ENCODE measurements around the gene PRKCH. TPM values are rescaled to one million over a fixed set of nuclear protein-coding genes. Genes with fewer than 3 reads are reported as not detected.

Gene PRKCH
- total and polyA plus RNA-seq, 2 experiments from 2014 or later, result 2.4 to 3.5 TPM

- DNase-seq, result no peak
- H3F3A ChIP-seq (ENCODE audit: insufficient read depth), result no peaks in the 10 kb centered on the region
- H3K27me3 ChIP-seq (replicated peaks; ENCODE audit: insufficient read depth), result 0 out of 2 replicates have a peak, but pooled peaks cover 7% of the 10 kb centered on the region
- no peaks in the 10 kb centered on the region for H3K4me1 ChIP-seq (ENCODE audit: insufficient read depth)
- H3K79me2 ChIP-seq (ENCODE audit: insufficient read depth), result no peaks in the 10 kb centered on the region
- no peaks in the 10 kb centered on the region for H3K36me3 ChIP-seq (ENCODE audit: low read depth)
- no peaks in the 10 kb centered on the region for H4K20me1 ChIP-seq (ENCODE audit: insufficient read depth)
- no peak overlapping the region for H2AFZ ChIP-seq
- 36 to 43% methylated on average over 1 of the region's 1 CpG for WGBS, 2 experiments (ENCODE audit: low coverage in 1 of 2, low lambda C conversion rate in 2 of 2, missing lambda C conversion rate in 2 of 2)
- TF ChIP-seq EZH2 (IDR thresholded peaks at IDR 0.05; ENCODE audit: insufficient read depth, poor library complexity, severe bottlenecking), result no peak
- no peak for TF ChIP-seq EZH2phosphoT487 (IDR thresholded peaks at IDR 0.05; ENCODE audit: insufficient read depth, low read depth)
- H3K9me3 ChIP-seq (ENCODE audit: low read depth), result no peaks in the 10 kb centered on the region
- H3K4me3 ChIP-seq, result no peak overlapping the region
- no peak overlapping the region for H3K9ac ChIP-seq
- H3K9me2 ChIP-seq (ENCODE audit: insufficient read depth), result no peaks in the 10 kb centered on the region
- H3K27ac ChIP-seq, result no peak overlapping the region
- in situ Hi-C loops (cut with MboI), result no loop called here
- no peak overlapping the region for H3K4me2 ChIP-seq (ENCODE audit: unreplicated experiment)
Observed at GRCh38 chr14:61330511-61330910, 9.1 kb downstream of the PRKCH start.

GRCh38 chr14:61331992-61332657 lies 10.7 kb downstream of the PRKCH start:
- Histone ChIP-seq H3K4me3 (no peak overlapping the region), H3K36me3 (ENCODE audit: low read depth) (no peaks in the 10 kb centered on the region), H3K27me3 (replicated peaks; ENCODE audit: insufficient read depth) (0 out of 2 replicates have a peak, but pooled peaks cover 7% of the 10 kb centered on the region), H3K27ac (no peak overlapping the region), H3K9me3 (ENCODE audit: low read depth) (no peaks in the 10 kb centered on the region), H3K4me2 (ENCODE audit: unreplicated experiment) (no peak overlapping the region), H2AFZ (no peak overlapping the region), H3K9ac (no peak overlapping the region), H3K79me2 (ENCODE audit: insufficient read depth) (no peaks in the 10 kb centered on the region), H3K9me2 (ENCODE audit: insufficient read depth) (no peaks in the 10 kb centered on the region), H3F3A (ENCODE audit: insufficient read depth) (no peaks in the 10 kb centered on the region), H3K4me1 (ENCODE audit: insufficient read depth) (no peaks in the 10 kb centered on the region), H4K20me1 (ENCODE audit: insufficient read depth) (no peaks in the 10 kb centered on the region)
- DNase-seq, result no peak
- TF ChIP-seq EZH2phosphoT487 (IDR thresholded peaks at IDR 0.05; ENCODE audit: insufficient read depth, low read depth) (no peak), EZH2 (IDR thresholded peaks at IDR 0.05; ENCODE audit: insufficient read depth, poor library complexity, severe bottlenecking) (no peak)
- 77% methylated on average over 4 of the region's 4 CpGs for WGBS, 2 experiments (ENCODE audit: low coverage in 1 of 2, low lambda C conversion rate in 2 of 2, missing lambda C conversion rate in 2 of 2)
- in situ Hi-C loops (cut with MboI), result no loop called here

GRCh38 chr14:61332658-61333029 lies 11.3 kb downstream of the PRKCH start:
- Histone ChIP-seq H3K27me3 (replicated peaks; ENCODE audit: insufficient read depth) (0 out of 2 replicates have a peak, but pooled peaks cover 7% of the 10 kb centered on the region), H3K4me1 (ENCODE audit: insufficient read depth) (no peaks in the 10 kb centered on the region), H3K4me3 (no peak overlapping the region), H3K9me3 (ENCODE audit: low read depth) (no peaks in the 10 kb centered on the region), H3K36me3 (ENCODE audit: low read depth) (no peaks in the 10 kb centered on the region), H3K9me2 (ENCODE audit: insufficient read depth) (no peaks in the 10 kb centered on the region), H3K4me2 (ENCODE audit: unreplicated experiment) (no peak overlapping the region), H3K79me2 (ENCODE audit: insufficient read depth) (no peaks in the 10 kb centered on the region), H3K27ac (no peak overlapping the region), H3F3A (ENCODE audit: insufficient read depth) (no peaks in the 10 kb centered on the region), H3K9ac (no peak overlapping the region), H2AFZ (no peak overlapping the region), H4K20me1 (ENCODE audit: insufficient read depth) (no peaks in the 10 kb centered on the region)
- 74 to 78% methylated on average over 8 of the region's 8 CpGs for WGBS, 2 experiments (ENCODE audit: low coverage in 1 of 2, low lambda C conversion rate in 2 of 2, missing lambda C conversion rate in 2 of 2)
- DNase-seq, result no peak
- TF ChIP-seq EZH2 (IDR thresholded peaks at IDR 0.05; ENCODE audit: insufficient read depth, poor library complexity, severe bottlenecking), result no peak
- no peak for TF ChIP-seq EZH2phosphoT487 (IDR thresholded peaks at IDR 0.05; ENCODE audit: insufficient read depth, low read depth)
- in situ Hi-C loops (cut with MboI), result no loop called here

GRCh38 chr14:61333087-61333486 lies 11.7 kb downstream of the PRKCH start:
- whole genome bisulfite sequencing, 2 experiments (ENCODE audit: low coverage in 1 of 2, low lambda C conversion rate in 2 of 2, missing lambda C conversion rate in 2 of 2), result 59 to 76% methylated on average over 1 of the region's 1 CpG
- Histone ChIP-seq H3K9me3 (ENCODE audit: low read depth) (no peaks in the 10 kb centered on the region), H3K79me2 (ENCODE audit: insufficient read depth) (no peaks in the 10 kb centered on the region), H3K27ac (no peak overlapping the region), H3K9ac (no peak overlapping the region), H3K4me2 (ENCODE audit: unreplicated experiment) (no peak overlapping the region), H3K27me3 (replicated peaks; ENCODE audit: insufficient read depth) (0 out of 2 replicates have a peak, but pooled peaks cover 7% of the 10 kb centered on the region), H3K36me3 (ENCODE audit: low read depth) (no peaks in the 10 kb centered on the region), H3K4me1 (ENCODE audit: insufficient read depth) (no peaks in the 10 kb centered on the region), H3K4me3 (no peak overlapping the region), H4K20me1 (ENCODE audit: insufficient read depth) (no peaks in the 10 kb centered on the region), H3K9me2 (ENCODE audit: insufficient read depth) (no peaks in the 10 kb centered on the region), H3F3A (ENCODE audit: insufficient read depth) (no peaks in the 10 kb centered on the region), H2AFZ (no peak overlapping the region)
- DNase-seq, result no peak
- TF ChIP-seq EZH2phosphoT487 (IDR thresholded peaks at IDR 0.05; ENCODE audit: insufficient read depth, low read depth) (no peak), EZH2 (IDR thresholded peaks at IDR 0.05; ENCODE audit: insufficient read depth, poor library complexity, severe bottlenecking) (no peak)
- in situ Hi-C loops (cut with MboI), result no loop called here

All from GM23248 (cell line).